GM19455 (cell line): ENCODE data around the gene HSPA14.
"Not testable (repeated sequence)": the region's sequence is repeated elsewhere in the genome, so short reads cannot be mapped to it uniquely, and the experiment has no call there.

ENCODE experiments used
- ATAC-seq: cut with Tn5 transposase; IDR thresholded peaks from one replicate; pipeline ENCODE4 v1.9.1; 2021; ENCODE audit not compliant: unreplicated experiment

The HSPA14 gene

GRCh38 chr10:14837757-14838581 is at the start of gene HSPA14, which contains the start of the genes CDNF and MSANTD7:
TSS of gene HSPA14 (plus strand) at chr10:14838306. CDS start at chr10:14838403, 97 bp downstream.
TSS of gene CDNF (minus strand) at chr10:14838037. CDS start at chr10:14837946, 91 bp downstream.
TSS of gene MSANTD7 (plus strand) at chr10:14838306. CDS start at chr10:14842285, 3,979 bp downstream.
- ATAC-seq = peak; percentile 87

GRCh38 chr10:14798636-14799035 is 39.5 kb upstream of the HSPA14 start:
- no peak for ATAC-seq

- no peak for ATAC-seq
Measured at GRCh38 chr10:14800397-14800796, 37.7 kb upstream of the HSPA14 start.

- no peak for ATAC-seq
Measured at GRCh38 chr10:14801723-14802122, 36.4 kb upstream of the HSPA14 start.

- no peak for ATAC-seq
Measured at GRCh38 chr10:14803827-14804226, 34.3 kb upstream of the HSPA14 start.

- ATAC-seq = no peak
Measured at GRCh38 chr10:14806318-14806717, 31.8 kb upstream of the HSPA14 start.

GRCh38 chr10:14810969-14811953 is 26.8 kb upstream of the HSPA14 start:
- ATAC-seq = no peak

- ATAC-seq = no peak
Measured at GRCh38 chr10:14812271-14812670, 25.8 kb upstream of the HSPA14 start.

GRCh38 chr10:14815681-14816080 is 22.4 kb upstream of the HSPA14 start:
- ATAC-seq = no peak

GRCh38 chr10:14816717-14817116 is 21.4 kb upstream of the HSPA14 start:
- not testable (repeated sequence) for ATAC-seq

- ATAC-seq = no peak
Measured at GRCh38 chr10:14820010-14820774, 17.9 kb upstream of the HSPA14 start.

GRCh38 chr10:14820775-14821154 is 17.3 kb upstream of the HSPA14 start:
- no peak for ATAC-seq

GRCh38 chr10:14821635-14822375 is 16.3 kb upstream of the HSPA14 start:
- no peak for ATAC-seq

GRCh38 chr10:14822879-14823755 is 15.0 kb upstream of the HSPA14 start:
- ATAC-seq = no peak

- no peak for ATAC-seq
Measured at GRCh38 chr10:14823966-14824365, 14.1 kb upstream of the HSPA14 start.

GRCh38 chr10:14826076-14826829 is 11.9 kb upstream of the HSPA14 start:
- no peak for ATAC-seq

- ATAC-seq = no peak
Measured at GRCh38 chr10:14833106-14833505, 5.0 kb upstream of the HSPA14 start.

GRCh38 chr10:14836208-14836607 is 1.9 kb upstream of the HSPA14 start:
- no peak for ATAC-seq
